Measurements from ENCODE around the gene LCN15. TPM values are rescaled to one million over a fixed set of nuclear protein-coding genes. Genes with fewer than 3 reads are reported as not detected.

The LCN15 gene
- total and polyA plus RNA-seq, 4 donors, result not detected

GRCh38 chr9:136745389-136746154 lies 18.7 kb downstream of the LCN15 start:
- H3K4me3 ChIP-seq (ENCODE audit: low read depth in 1 of 3, low read length in 3 of 3), result no peak overlapping the region
- H3K27me3 ChIP-seq (ENCODE audit: control insufficient read depth in 4 of 4, insufficient read depth in 4 of 4, low read length in 3 of 4), result no peaks in the 10 kb centered on the region
- H3K27ac ChIP-seq (ENCODE audit: low read depth in 1 of 2, low read length in 2 of 2), result no peak overlapping the region
- no peaks in the 10 kb centered on the region for H3K36me3 ChIP-seq (ENCODE audit: control insufficient read depth in 4 of 4, insufficient read depth in 3 of 4, low read depth in 1 of 4, low read length in 3 of 4)
- no peaks in the 10 kb centered on the region for H3K9me3 ChIP-seq (ENCODE audit: control insufficient read depth in 4 of 4, low read length in 3 of 4)
- peaks cover 0 to 12% (median 4%) of the 10 kb centered on the region in 4 donors for H3K4me1 ChIP-seq (ENCODE audit: control insufficient read depth in 4 of 4, insufficient read depth in 4 of 4, low read length in 3 of 4)
- no peak for TF ChIP-seq SP1 (IDR thresholded peaks at IDR 0.05)
- no peak for TF ChIP-seq RXRA (IDR thresholded peaks at IDR 0.05)
- TF ChIP-seq REST (IDR thresholded peaks at IDR 0.05), result no peak
- TF ChIP-seq GABPA (IDR thresholded peaks at IDR 0.05 in 1 of 2, conservative IDR thresholded peaks at IDR 0.05 in 1 of 2), result no peak
- no peak for DNase-seq (ENCODE audit: low spot score)
- H3K9ac ChIP-seq (ENCODE audit: low read depth in 1 of 2, low read length in 2 of 2), result no peak overlapping the region
- 86% methylated on average over 23 of the region's 23 CpGs for WGBS

DNA sequence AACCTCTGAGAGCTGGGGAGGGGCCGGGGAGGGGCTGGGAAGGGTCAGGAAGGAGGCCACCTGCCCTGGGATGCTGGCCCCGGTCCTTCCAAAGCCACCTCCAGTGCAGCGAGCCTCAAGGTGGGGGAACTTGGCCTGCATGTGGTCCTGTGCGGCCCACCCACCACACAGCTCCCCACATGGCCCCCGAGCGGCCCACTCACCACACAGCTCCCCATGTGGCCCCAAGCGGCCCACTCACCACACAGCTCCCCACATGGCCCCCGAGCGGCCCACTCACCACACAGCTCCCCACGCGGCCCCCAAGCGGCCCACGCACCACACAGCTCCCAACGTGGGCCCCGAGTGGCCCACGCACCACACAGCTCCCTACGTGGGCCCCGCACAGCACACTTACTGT lies 19.5 kb downstream of the LCN15 start:
- Histone ChIP-seq H3K4me1 (ENCODE audit: control insufficient read depth in 4 of 4, insufficient read depth in 4 of 4, low read length in 3 of 4) (peaks cover 0 to 12% (median 4%) of the 10 kb centered on the region in 4 donors), H3K36me3 (ENCODE audit: control insufficient read depth in 4 of 4, insufficient read depth in 3 of 4, low read depth in 1 of 4, low read length in 3 of 4) (no peaks in the 10 kb centered on the region), H3K9me3 (ENCODE audit: control insufficient read depth in 4 of 4, low read length in 3 of 4) (no peaks in the 10 kb centered on the region), H3K27me3 (ENCODE audit: control insufficient read depth in 4 of 4, insufficient read depth in 4 of 4, low read length in 3 of 4) (no peaks in the 10 kb centered on the region), H3K27ac (ENCODE audit: low read depth in 1 of 2, low read length in 2 of 2) (no peak overlapping the region), H3K9ac (ENCODE audit: low read depth in 1 of 2, low read length in 2 of 2) (no peak overlapping the region), H3K4me3 (ENCODE audit: low read depth in 1 of 3, low read length in 3 of 3) (no peak overlapping the region)
- 88% methylated on average over 18 of the region's 18 CpGs for WGBS
- TF ChIP-seq ZBTB33 (IDR thresholded peaks at IDR 0.05) (no peak), GABPA (IDR thresholded peaks at IDR 0.05 in 1 of 2, conservative IDR thresholded peaks at IDR 0.05 in 1 of 2) (no peak), SP1 (IDR thresholded peaks at IDR 0.05) (no peak), FOXA1 (IDR thresholded peaks at IDR 0.05) (no peak), JUND (IDR thresholded peaks at IDR 0.05) (no peak), FOXA2 (IDR thresholded peaks at IDR 0.05) (no peak), CTCF (IDR thresholded peaks at IDR 0.05; ENCODE audit: low read depth, low read length, missing input control) (no peak), HNF4A (conservative IDR thresholded peaks at IDR 0.05) (no peak), RXRA (IDR thresholded peaks at IDR 0.05) (no peak), HNF4G (IDR thresholded peaks at IDR 0.05) (no peak), YY1 (IDR thresholded peaks at IDR 0.05) (no peak), TAF1 (conservative IDR thresholded peaks at IDR 0.05) (no peak)
- DNase-seq (ENCODE audit: low spot score), result no peak

All from liver (tissue), 9 donors.